HEK293 (cell line): ENCODE results near the gene ZNF28.

Experiments
- ATF2 ChIP-seq: fragments of 450-650 bp; formaldehyde crosslinking; IDR thresholded peaks from 2 replicates; pipeline ENCODE4 v1.5.1; 2016; ENCODE audit warnings: missing biosample characterization, missing genetic modification characterization, low read depth
- CTCF ChIP-seq: fragments of 450-650 bp; formaldehyde crosslinking; IDR thresholded peaks from 2 replicates; pipeline ENCODE4 v1.5.1; 2016; ENCODE audit warnings: missing biosample characterization, missing genetic modification characterization
- GLI2 ChIP-seq: fragments of 450-650 bp; formaldehyde crosslinking; IDR thresholded peaks from 2 replicates; pipeline ENCODE4; 2017; ENCODE audit warnings: missing biosample characterization, missing genetic modification characterization, low read depth, borderline replicate concordance
- REPIN1 ChIP-seq: fragments of 450-650 bp; formaldehyde crosslinking; IDR thresholded peaks from 2 replicates; pipeline ENCODE4 v1.5.1; 2017; ENCODE audit warnings: missing biosample characterization, missing genetic modification characterization, low read depth
- ZFHX2 ChIP-seq: fragments of 450-650 bp; formaldehyde crosslinking; conservative IDR thresholded peaks from 2 replicates; pipeline ENCODE4 v1.5.1; 2016; ENCODE audit warnings: missing biosample characterization, missing genetic modification characterization
- ZNF274 ChIP-seq, 2 experiments: fragments of 200-500 bp in 1 of 2; fragments of 450-650 bp in 1 of 2; sonication (Bioruptor generic) in 1 of 2; formaldehyde crosslinking in 1 of 2; IDR thresholded peaks; 2 replicates each; pipeline versions ENCODE4 v1.5.1 to v1.6.1; 2014 to 2016; ENCODE audit warnings: borderline replicate concordance in 1 of 2, inconsistent platforms in 1 of 2, low read length in 1 of 2, missing biosample characterization in 1 of 2, missing genetic modification characterization in 1 of 2
- ZNF366 ChIP-seq: fragments of 450-650 bp; formaldehyde crosslinking; conservative IDR thresholded peaks from 2 replicates; pipeline ENCODE4 v1.5.1; 2016; ENCODE audit warnings: missing biosample characterization, missing genetic modification characterization
- ZXDB ChIP-seq: fragments of 450-650 bp; formaldehyde crosslinking; IDR thresholded peaks from 2 replicates; pipeline ENCODE4 v1.5.1; 2016; ENCODE audit warnings: missing biosample characterization, missing genetic modification characterization
- TF ChIP-seq, protein P1 (sequence below): fragments of 450-650 bp; formaldehyde crosslinking; IDR thresholded peaks from 2 replicates; pipeline ENCODE4 v1.5.1; 2017; ENCODE audit warnings: missing biosample characterization, missing genetic modification characterization

GRCh38 chr19:52749780-52750179 lies 71.7 kb downstream of the ZNF28 start:
- TF ChIP-seq, protein P1, sequence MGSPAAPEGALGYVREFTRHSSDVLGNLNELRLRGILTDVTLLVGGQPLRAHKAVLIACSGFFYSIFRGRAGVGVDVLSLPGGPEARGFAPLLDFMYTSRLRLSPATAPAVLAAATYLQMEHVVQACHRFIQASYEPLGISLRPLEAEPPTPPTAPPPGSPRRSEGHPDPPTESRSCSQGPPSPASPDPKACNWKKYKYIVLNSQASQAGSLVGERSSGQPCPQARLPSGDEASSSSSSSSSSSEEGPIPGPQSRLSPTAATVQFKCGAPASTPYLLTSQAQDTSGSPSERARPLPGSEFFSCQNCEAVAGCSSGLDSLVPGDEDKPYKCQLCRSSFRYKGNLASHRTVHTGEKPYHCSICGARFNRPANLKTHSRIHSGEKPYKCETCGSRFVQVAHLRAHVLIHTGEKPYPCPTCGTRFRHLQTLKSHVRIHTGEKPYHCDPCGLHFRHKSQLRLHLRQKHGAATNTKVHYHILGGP (tag by site-specific recombination) = no peak
- no peak for TF ChIP-seq ZXDB (tag by site-specific recombination)
- no peak for TF ChIP-seq ATF2 (tag by site-specific recombination)
- TF ChIP-seq GLI2 (tag by site-specific recombination) = no peak
- TF ChIP-seq CTCF (tag by site-specific recombination) = no peak
- TF ChIP-seq ZNF366 (tag by site-specific recombination) = no peak
- TF ChIP-seq ZNF274 (IDR thresholded peaks at IDR 0.05; ENCODE audit: low read length) = no peak
- no peak for TF ChIP-seq ZNF274 (tag by site-specific recombination; IDR thresholded peaks at IDR 0.05; ENCODE audit: borderline replicate concordance)
- TF ChIP-seq REPIN1 (tag by site-specific recombination) = no peak
- no peak for TF ChIP-seq ZFHX2 (tag by site-specific recombination)
